Ishikawa (cell line): ENCODE results near the gene GART.

Experiments
- CEBPB ChIP-seq: IDR thresholded peaks from 2 replicates; pipeline ENCODE4 v1.6.1; 2012
- CREB1 ChIP-seq: IDR thresholded peaks from 2 replicates; pipeline ENCODE4 v1.6.1; 2012; ENCODE audit warnings: low read depth
- EP300 ChIP-seq: IDR thresholded peaks from 2 replicates; pipeline ENCODE4 v1.6.1; 2012; ENCODE audit warnings: borderline replicate concordance
- FOXM1 ChIP-seq: IDR thresholded peaks from 2 replicates; pipeline ENCODE4 v1.6.1; 2012; ENCODE audit warnings: low read depth, borderline replicate concordance
- MAX ChIP-seq: IDR thresholded peaks from 2 replicates; pipeline ENCODE4 v1.6.1; 2012
- NFIC ChIP-seq: IDR thresholded peaks from 2 replicates; pipeline ENCODE4 v1.6.1; 2012
- RAD21 ChIP-seq: IDR thresholded peaks from 2 replicates; pipeline ENCODE4 v1.6.1; 2012; ENCODE audit warnings: low read depth
- REST ChIP-seq: IDR thresholded peaks from 2 replicates; pipeline ENCODE4 v1.6.1; 2012; ENCODE audit warnings: low read depth, mild to moderate bottlenecking
- TAF1 ChIP-seq: IDR thresholded peaks from 2 replicates; pipeline ENCODE4 v1.6.1; 2012; ENCODE audit warnings: low read depth, mild to moderate bottlenecking
- TCF12 ChIP-seq: IDR thresholded peaks from 2 replicates; pipeline ENCODE4 v1.6.1; 2012; ENCODE audit warnings: low read depth
- USF1 ChIP-seq: IDR thresholded peaks from 2 replicates; pipeline ENCODE4 v1.6.1; 2012
- YY1 ChIP-seq: IDR thresholded peaks from 2 replicates; pipeline ENCODE4 v1.6.1; 2012; ENCODE audit warnings: low read depth

- TF ChIP-seq MAX: no peak
- no peak for TF ChIP-seq EP300
- no peak for TF ChIP-seq CREB1
- TF ChIP-seq FOXM1: no peak
- TF ChIP-seq CEBPB: no peak
- TF ChIP-seq NFIC: no peak
- no peak for TF ChIP-seq YY1
- no peak for TF ChIP-seq USF1
- no peak for TF ChIP-seq REST
- no peak for TF ChIP-seq RAD21
- TF ChIP-seq TAF1: no peak
- TF ChIP-seq TCF12: no peak
Observed at GRCh38 chr21:33562389-33562788, 20.5 kb upstream of the GART start.
